Body of pancreas (tissue), 4 donors: ENCODE data around the gene GNAI2. TPM values are rescaled to one million over a fixed set of nuclear protein-coding genes. Genes with fewer than 3 reads are reported as not detected.
"Not testable (repeated sequence)": the region's sequence is repeated elsewhere in the genome, so short reads cannot be mapped to it uniquely, and the experiment has no call there.

Source experiments
- ATAC-seq: fragments of 150-250 bp; one replicate; pipeline ENCODE4 v1.9.1; 2016
- DNase-seq, 4 donors: peaks; one replicate each; pipeline ENCODE4 v3.0.0-alpha.2; 2019
- H3K27ac ChIP-seq, 4 donors: fragments of 200-600 bp; sonication (generic); 1 replicate in 3 of 4; 2 replicates in 1 of 4; pipeline versions ENCODE4 v1.5.1 to v1.6.1; 2016 to 2019; ENCODE audit warnings: mild to moderate bottlenecking in 1 of 4, mixed read lengths in 1 of 4, moderate library complexity in 1 of 4
- H3K27me3 ChIP-seq, 2 donors: fragments of 200-600 bp; sonication (generic); one replicate each; pipeline ENCODE4 v1.6.0; 2016; ENCODE audit warnings: mild to moderate bottlenecking in 1 of 2
- H3K36me3 ChIP-seq, 2 donors: fragments of 200-600 bp; sonication (generic); replicated peaks in 1 of 2; 2 replicates each; pipeline ENCODE4 v1.5.1; 2016; ENCODE audit warnings: low read depth in 2 of 2; ENCODE audit not compliant: insufficient read depth in 1 of 2
- H3K4me1 ChIP-seq: fragments of 200-600 bp; sonication (generic); one replicate; pipeline ENCODE4 v1.6.0; 2016
- H3K4me3 ChIP-seq, 2 donors: fragments of 200-600 bp; sonication (generic); 1 replicate in 1 of 2; 2 replicates in 1 of 2; pipeline ENCODE4 v1.5.1; 2016 to 2019
- H3K9me3 ChIP-seq, 3 donors: fragments of 200-600 bp; sonication (generic); 1 replicate in 2 of 3; 2 replicates in 1 of 3; pipeline ENCODE4 v1.5.1; 2016
- CTCF ChIP-seq, 7 experiments: fragments of 450-650 bp in 4 of 7; fragments of 200-600 bp in 3 of 7; sonication (generic) in 3 of 7; IDR thresholded peaks; one replicate each; pipeline ENCODE4 v1.5.1; 2016 to 2019; ENCODE audit warnings: antibody characterized with exemption in 7 of 7
- POLR2A ChIP-seq, 3 donors: fragments of 450-650 bp; IDR thresholded peaks; one replicate each; pipeline ENCODE4 v1.6.1; 2016; ENCODE audit warnings: antibody characterized with exemption in 3 of 3, mild to moderate bottlenecking in 2 of 3
- WGBS, 2 donors: methylation state at CpG; one replicate each; pipeline ENCODE4 v1.1.5; 2017; 5-methylcytosine and 5-hydroxymethylcytosine counted together
- intact Hi-C: fragments of 100-400 bp; cut with DNase I; formaldehyde crosslinking; loops from one replicate; pipeline ENCODE4 v1.15.1; 2023
- total RNA-seq, 2 donors: library from RNA; depleted of rRNA; stranded (reverse); fragments of >200 nt; gene quantifications; one replicate each; pipeline ENCODE4 v1.1.0, GENCODE V29; 2016

The GNAI2 gene
- total RNA-seq, 2 donors from 2014 or later, result 46.2 to 53.7 TPM

- H3K4me1 ChIP-seq, result peaks cover 91% of the 10 kb centered on the region
- 56 to 74% methylated on average over 8 to 13 of the region's 14 CpGs for WGBS, 2 donors
- peak overlapping the region in 3 of 4 donors; percentile 19 to 40 (median 39) for H3K27ac ChIP-seq
- TF ChIP-seq CTCF (IDR thresholded peaks at IDR 0.05), result no peak
- TF ChIP-seq POLR2A (IDR thresholded peaks at IDR 0.05), result no peak
- H3K36me3 ChIP-seq, result no peaks in the 10 kb centered on the region
- no peaks in the 10 kb centered on the region for H3K9me3 ChIP-seq
- no peak overlapping the region for H3K4me3 ChIP-seq
- intact Hi-C loops, result no loop called here
- H3K27me3 ChIP-seq, result no peaks in the 10 kb centered on the region
- no peak for ATAC-seq
- no peak for DNase-seq
These were observed 27.2 kb upstream of the GNAI2 start for GRCh38 chr3:50208677-50209344.

- DNase-seq (no peak), ATAC-seq (no peak)
- intact Hi-C loops, result no loop called here
- WGBS, 2 donors, result 60 to 64% methylated on average over 1 to 5 of the region's 5 CpGs
- Histone ChIP-seq H3K4me3 (no peak overlapping the region), H3K9me3 (no peaks in the 10 kb centered on the region), H3K27ac (peak overlapping the region; percentile 75 to 86 (median 79)), H3K4me1 (peaks cover 86% of the 10 kb centered on the region), H3K36me3 (no peaks in the 10 kb centered on the region), H3K27me3 (no peaks in the 10 kb centered on the region)
- TF ChIP-seq CTCF (IDR thresholded peaks at IDR 0.05) (no peak), POLR2A (IDR thresholded peaks at IDR 0.05) (no peak)
These were observed 25.9 kb upstream of the GNAI2 start for GRCh38 chr3:50210176-50210509.

- WGBS, 2 donors, result 12 to 32% methylated on average over 8 to 13 of the region's 13 CpGs
- no peaks in the 10 kb centered on the region for H3K27me3 ChIP-seq
- no peaks in the 10 kb centered on the region for H3K36me3 ChIP-seq
- no peak overlapping the region for H3K4me3 ChIP-seq
- intact Hi-C loops, result no loop called here
- peak overlapping the region; percentile 75 to 86 (median 79) for H3K27ac ChIP-seq
- ATAC-seq, result peak; percentile 63
- peak in 1 of 3 donors; percentile 32 for TF ChIP-seq POLR2A (IDR thresholded peaks at IDR 0.05)
- no peak for TF ChIP-seq CTCF (IDR thresholded peaks at IDR 0.05)
- DNase-seq, result peak; percentile 54 to 84 (median 74)
- H3K9me3 ChIP-seq, result no peaks in the 10 kb centered on the region
- peaks cover 80% of the 10 kb centered on the region for H3K4me1 ChIP-seq
These were observed 25.3 kb upstream of the GNAI2 start for GRCh38 chr3:50210510-50211367.

- peak overlapping the region; percentile 75 to 88 (median 83) for H3K27ac ChIP-seq
- WGBS, 2 donors, result 58 to 65% methylated on average over 4 to 5 of the region's 5 CpGs
These were observed 24.7 kb upstream of the GNAI2 start for GRCh38 chr3:50211368-50211717.

GRCh38 chr3:50211930-50212329, 24.1 kb upstream of the GNAI2 start:
- ATAC-seq (no peak), DNase-seq (no peak)
- H3K27ac ChIP-seq, result peak overlapping the region in 3 of 4 donors; percentile 82 to 88 (median 86)
- WGBS, 2 donors, result 47 to 52% methylated on average over 2 of the region's 2 CpGs
- intact Hi-C loops, result no loop called here
- no peaks in the 10 kb centered on the region for H3K9me3 ChIP-seq
- peaks cover 68% of the 10 kb centered on the region for H3K4me1 ChIP-seq
- TF ChIP-seq POLR2A (IDR thresholded peaks at IDR 0.05) (no peak), CTCF (IDR thresholded peaks at IDR 0.05) (no peak)
- no peak overlapping the region for H3K4me3 ChIP-seq
- no peaks in the 10 kb centered on the region for H3K36me3 ChIP-seq
- H3K27me3 ChIP-seq, result no peaks in the 10 kb centered on the region

More at GRCh38 chr3:50211368-50211717, 24.7 kb upstream of the GNAI2 start:
- H3K36me3 ChIP-seq, H3K4me3 ChIP-seq, intact Hi-C loops, DNase-seq, ATAC-seq, H3K9me3 ChIP-seq, H3K27me3 ChIP-seq: not testable (repeated sequence)
- H3K4me1 ChIP-seq, result peaks cover 74% of the 10 kb centered on the region
